GM12878 (cell line): ENCODE data around the gene USP12. TPM values are rescaled to one million over a fixed set of nuclear protein-coding genes. Genes with fewer than 3 reads are reported as not detected.

Experiments used
- ATAC-seq: fragments of 200-7000 bp; cut with Tn5 transposase; 3 replicates; pipeline ENCODE4 v1.9.1; 2020; ENCODE audit warnings: mild to moderate bottlenecking, moderate library complexity
- BruUV-seq: library from RNA; stranded (reverse); fragments of 400-500 nt; replicated peaks from 2 replicates; lab custom pipeline; 2021; lab: Mats Ljungman, UMichigan
- CTCF ChIA-PET: fragments of 300-600 bp; sonication (Branson Sonifier 250); formaldehyde crosslinking; extraction: SDS; loops from one replicate; lab custom pipeline; 2021; ENCODE audit warnings: inconsistent platforms; lab: Yijun Ruan, JAX
- POLR2A ChIA-PET: fragments of 350-600 bp; formaldehyde crosslinking; extraction: SDS; loops from one replicate; lab custom pipeline; 2021; ENCODE audit warnings: inconsistent platforms; lab: Charles Lee
- RAD21 ChIA-PET: fragments of 300-600 bp; sonication (Branson Sonifier 250); formaldehyde crosslinking; loops from one replicate; lab custom pipeline; 2023; ENCODE audit warnings: antibody characterized with exemption; ENCODE audit not compliant: unreplicated experiment; lab: Charles Lee
- SMC1A ChIA-PET: fragments of 300-600 bp; sonication (Branson Sonifier 250); formaldehyde crosslinking; loops from one replicate; lab custom pipeline; 2023; ENCODE audit not compliant: unreplicated experiment, uncharacterized antibody; lab: Charles Lee
- DNase-seq: peaks from one replicate; pipeline ENCODE4 v3.0.0-alpha.2; 2011; ENCODE audit warnings: low read depth, low spot score
- FAIRE-seq: peaks from 3 replicates; lab custom pipeline; 2011; peaks lifted over from hg19 to GRCh38; lab: Jason Lieb, UNC
- H2AFZ ChIP-seq: 2 replicates; pipeline ENCODE4 v1.6.0; 2011; ENCODE audit warnings: low read depth, low read length, control low read depth; ENCODE audit not compliant: control insufficient read depth
- H3K27ac ChIP-seq: 2 replicates; pipeline ENCODE4 v1.5.1; 2011; ENCODE audit warnings: control low read depth; ENCODE audit not compliant: control insufficient read depth, insufficient read depth
- H3K27me3 ChIP-seq, 2 experiments: replicated peaks in 1 of 2; 2 replicates each; pipeline versions ENCODE4 v1.6.0 to v1.6.1; 2011; ENCODE audit warnings: low read length in 1 of 2; ENCODE audit not compliant: control insufficient read depth in 2 of 2, insufficient read depth in 2 of 2
- H3K36me3 ChIP-seq, 2 experiments: 2 replicates each; pipeline ENCODE4 v1.5.1; 2011; ENCODE audit warnings: low read length in 1 of 2; ENCODE audit not compliant: control insufficient read depth in 2 of 2, insufficient read depth in 2 of 2
- H3K4me1 ChIP-seq: 2 replicates; pipeline ENCODE4 v1.6.1; 2011; ENCODE audit warnings: mild to moderate bottlenecking, low read length, moderate library complexity, mixed read lengths; ENCODE audit not compliant: control insufficient read depth, insufficient read depth
- H3K4me2 ChIP-seq: 2 replicates; pipeline ENCODE4 v1.6.0; 2011; ENCODE audit warnings: control low read depth; ENCODE audit not compliant: control insufficient read depth, insufficient read depth
- H3K4me3 ChIP-seq: fragments of 200-600 bp; sonication (generic); 2 replicates; pipeline ENCODE4 v1.5.1; 2016
- H3K79me2 ChIP-seq: 2 replicates; pipeline ENCODE4 v1.6.0; 2011; ENCODE audit warnings: low read length; ENCODE audit not compliant: control insufficient read depth, insufficient read depth
- H3K9ac ChIP-seq: 2 replicates; pipeline ENCODE4 v1.8.0; 2011; ENCODE audit warnings: low read length, control low read depth, mixed read lengths; ENCODE audit not compliant: control insufficient read depth, insufficient read depth
- H3K9me3 ChIP-seq: replicated peaks from 3 replicates; pipeline ENCODE4 v1.5.1; 2011; ENCODE audit warnings: mild to moderate bottlenecking, low read length; ENCODE audit not compliant: control insufficient read depth, insufficient read depth
- H4K20me1 ChIP-seq: 2 replicates; pipeline ENCODE4 v1.6.0; 2011; ENCODE audit not compliant: control insufficient read depth, insufficient read depth
- CHD2 ChIP-seq: IDR thresholded peaks from 2 replicates; pipeline ENCODE4 v1.6.1; 2011; ENCODE audit warnings: low read depth, low read length, improper control_type of control experiment, borderline replicate concordance
- CHD4 ChIP-seq: fragments of 200-600 bp; sonication (generic); IDR thresholded peaks from 2 replicates; pipeline ENCODE4 v1.6.1; 2016; ENCODE audit warnings: mild to moderate bottlenecking
- FOS ChIP-seq: IDR thresholded peaks from 3 replicates; pipeline ENCODE4 v1.6.1; 2011; ENCODE audit warnings: borderline replicate concordance; ENCODE audit not compliant: insufficient read length; ENCODE audit errors: extremely low read depth
- FOXK2 ChIP-seq: fragments of 450-650 bp; IDR thresholded peaks from 2 replicates; pipeline ENCODE4 v1.6.1; 2017; ENCODE audit warnings: mild to moderate bottlenecking, moderate library complexity
- HCFC1 ChIP-seq: fragments of 150-350 bp; IDR thresholded peaks from 2 replicates; pipeline ENCODE4 v1.6.1; 2014; ENCODE audit warnings: low read length
- IKZF1 ChIP-seq: fragments of 450-650 bp; conservative IDR thresholded peaks from 2 replicates; pipeline ENCODE4 v1.6.1; 2017; ENCODE audit warnings: antibody characterized with exemption, mild to moderate bottlenecking
- KAT2A ChIP-seq: conservative IDR thresholded peaks from 2 replicates; pipeline ENCODE4 v1.6.1; 2011; ENCODE audit warnings: low read depth, low read length; ENCODE audit not compliant: control insufficient read depth
- LARP7 ChIP-seq: fragments of 450-650 bp; IDR thresholded peaks from 2 replicates; pipeline ENCODE4 v1.6.1; 2017; ENCODE audit warnings: mild to moderate bottlenecking
- MXI1 ChIP-seq: fragments of 150-350 bp; IDR thresholded peaks from 2 replicates; pipeline ENCODE4 v1.6.1; 2011; ENCODE audit warnings: low read depth, mild to moderate bottlenecking, inconsistent platforms, low read length, improper control_type of control experiment
- SMARCA5 ChIP-seq: fragments of 450-650 bp; IDR thresholded peaks from 2 replicates; pipeline ENCODE4 v1.6.1; 2017; ENCODE audit warnings: mild to moderate bottlenecking
- SMC3 ChIP-seq: IDR thresholded peaks from 2 replicates; pipeline ENCODE4 v1.6.1; 2011; ENCODE audit warnings: low read length, improper control_type of control experiment, borderline replicate concordance
- SRF ChIP-seq, 2 experiments: IDR thresholded peaks; 2 replicates each; pipeline ENCODE4 v1.6.1; 2011; ENCODE audit warnings: low read depth in 2 of 2, low read length in 2 of 2, mild to moderate bottlenecking in 1 of 2, moderate library complexity in 1 of 2
- WGBS: methylation state at CpG from one replicate; pipeline ENCODE4 v1.1.6; 2016; ENCODE audit warnings: low lambda C conversion rate; ENCODE audit not compliant: insufficient replicate concordance, insufficient coverage; ENCODE audit errors: missing lambda C conversion rate; 5-methylcytosine and 5-hydroxymethylcytosine counted together
- in situ Hi-C: fragments of 300-500 bp; cut with MboI; formaldehyde crosslinking; loops from 9 replicates; pipeline ENCODE4 v1.14.3; 2018; ENCODE audit warnings: mixed read lengths
- intact Hi-C: fragments of 100-400 bp; cut with micrococcal nuclease; formaldehyde crosslinking; loops from one replicate; pipeline ENCODE4 v1.14.2; 2022; ENCODE audit not compliant: unreplicated experiment
- polyA plus RNA-seq, 11 experiments: library from polyadenylated mRNA; depleted of rRNA in 4 of 11; unstranded in 6 of 11; stranded (reverse) in 5 of 11; fragments of >200 nt; fragmentation: Nextera tagmentation in 4 of 11; fragmentation: Illumina TruSeq in 1 of 11; extraction: Ambion mirVana in 4 of 11; extraction: Trizol in 1 of 11; gene quantifications; 1 replicate in 1 of 11; 2 replicates in 10 of 11; pipeline versions ENCODE4 v1.2.1 to v1.2.3, GENCODE V29; 2011 to 2016; ENCODE audit warnings: inconsistent platforms in 2 of 11, missing spikeins in 2 of 11, low read depth in 1 of 11
- total RNA-seq, 4 experiments: library from RNA; depleted of rRNA in 3 of 4; stranded (reverse); fragments of >200 nt in 3 of 4; fragmentation: Illumina TruSeq in 1 of 4; extraction: Trizol in 1 of 4; gene quantifications; 2 replicates each; pipeline versions ENCODE4 v1.2.1 to v1.2.3, GENCODE V29; 2013 to 2021
- TF ChIP-seq, protein P1 (sequence below): IDR thresholded peaks from 2 replicates; pipeline ENCODE4 v1.6.1; 2011; ENCODE audit warnings: mild to moderate bottlenecking, low read depth, low read length, moderate library complexity; ENCODE audit not compliant: insufficient replicate concordance

USP12 gene
- total and polyA plus RNA-seq, 10 of the 15 experiments (the other 5 are each of a cell fraction or from before 2014, with no cell fraction given): 3.5 to 32.2 (median 24.6) TPM

DNA sequence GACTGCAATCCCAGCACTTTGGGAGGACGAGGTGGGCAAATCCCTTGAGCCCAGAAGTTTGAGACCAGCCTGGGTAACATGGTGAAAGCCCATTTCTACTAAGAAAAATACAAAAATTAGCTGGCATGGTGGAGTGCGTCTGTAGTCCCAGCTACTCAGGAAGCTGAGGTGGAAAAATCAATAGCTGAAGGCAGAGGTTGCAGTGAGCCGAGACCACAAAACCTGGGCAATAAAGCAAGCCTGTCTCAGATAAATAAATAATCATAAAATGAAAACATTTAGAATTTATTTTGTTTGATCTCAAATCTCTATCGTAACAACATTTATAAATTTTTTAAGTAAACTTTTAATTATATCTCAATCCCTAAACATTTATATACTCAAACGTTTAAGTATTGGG lies 36.6 kb downstream of the USP12 start:
- H3K4me1 ChIP-seq: peaks cover 26% of the 10 kb centered on the region

GRCh38 chr13:27133889-27134288 lies 37.7 kb downstream of the USP12 start:
- intact Hi-C loops (loop anchor here (2.0 to 5.0 kb wide), 2 partner anchors 13 to 118 kb away; partner anchors contain the start of gene RPL21), in situ Hi-C loops (no loop called here)
- H3K36me3 ChIP-seq: 0 out of 4 replicates have a peak, but pooled peaks cover 0 to 2% of the 10 kb centered on the region in 2 experiments
- H2AFZ ChIP-seq: no peak overlapping the region
- H3K27me3 ChIP-seq: no peaks in the 10 kb centered on the region
- no peak for DNase-seq
- H3K4me3 ChIP-seq: no peak overlapping the region
- ChIA-PET CTCF (interaction anchor here (1.2 to 6.3 kb wide), 8 partner anchors 11 to 150 kb away, joined by 3 to 38 read pairs (median 4); no protein-coding TSS in a partner anchor), SMC1A (interaction anchor here (0.6 to 9.0 kb wide), 8 partner anchors 15 to 149 kb away, joined by 3 to 168 read pairs (median 5); no protein-coding TSS in a partner anchor), RAD21 (interaction anchor here (0.6 to 4.6 kb wide), 4 partner anchors 10 to 36 kb away, joined by 3 to 56 read pairs (median 16); no protein-coding TSS in a partner anchor), POLR2A (interaction anchor here (1.2 to 5.5 kb wide), 2 partner anchors 12 to 37 kb away, joined by 3 to 42 read pairs; no protein-coding TSS in a partner anchor)
- H3K79me2 ChIP-seq: peaks cover 83% of the 10 kb centered on the region
- H3K9me3 ChIP-seq: peaks cover 12% of the 10 kb centered on the region; the same call in 2 of the 3 replicates
- 53% methylated on average over 2 of the region's 2 CpGs for WGBS
- no peak for FAIRE-seq
- no peak overlapping the region for H3K9ac ChIP-seq
- BruUV-seq: no TSS peak
- no peak overlapping the region for H3K4me2 ChIP-seq
- ATAC-seq: no peak
- H4K20me1 ChIP-seq: peaks cover 2% of the 10 kb centered on the region; the same call in 1 of the 2 replicates
- no peak for TF ChIP-seq HCFC1
- TF ChIP-seq SRF (IDR thresholded peaks at IDR 0.05; ENCODE audit: low read depth in 2 of 2, low read length in 2 of 2): no peak
- no peak for TF ChIP-seq FOS
- TF ChIP-seq, protein P1, sequence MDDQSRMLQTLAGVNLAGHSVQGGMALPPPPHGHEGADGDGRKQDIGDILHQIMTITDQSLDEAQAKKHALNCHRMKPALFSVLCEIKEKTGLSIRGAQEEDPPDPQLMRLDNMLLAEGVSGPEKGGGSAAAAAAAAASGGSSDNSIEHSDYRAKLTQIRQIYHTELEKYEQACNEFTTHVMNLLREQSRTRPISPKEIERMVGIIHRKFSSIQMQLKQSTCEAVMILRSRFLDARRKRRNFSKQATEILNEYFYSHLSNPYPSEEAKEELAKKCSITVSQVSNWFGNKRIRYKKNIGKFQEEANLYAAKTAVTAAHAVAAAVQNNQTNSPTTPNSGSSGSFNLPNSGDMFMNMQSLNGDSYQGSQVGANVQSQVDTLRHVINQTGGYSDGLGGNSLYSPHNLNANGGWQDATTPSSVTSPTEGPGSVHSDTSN: no peak
- no peak for TF ChIP-seq IKZF1
- H3K4me1 ChIP-seq: peaks cover 27% of the 10 kb centered on the region
- H3K27ac ChIP-seq: no peak overlapping the region

More for the DNA sequence above, 36.6 kb downstream of the USP12 start:
- 54% methylated on average over 5 of the region's 5 CpGs for WGBS
- Histone ChIP-seq H3K79me2 (peaks cover 82% of the 10 kb centered on the region), H3K27me3 (no peaks in the 10 kb centered on the region), H4K20me1 (peaks cover 2% of the 10 kb centered on the region; the same call in 1 of the 2 replicates), H3K36me3 (0 out of 4 replicates have a peak, but pooled peaks cover 0 to 2% of the 10 kb centered on the region in 2 experiments), H3K4me2 (no peak overlapping the region), H3K9me3 (peaks cover 7% of the 10 kb centered on the region; the same call in 2 of the 3 replicates), H2AFZ (no peak overlapping the region), H3K27ac (no peak overlapping the region), H3K9ac (no peak overlapping the region), H3K4me3 (no peak overlapping the region)
- FAIRE-seq (no peak), ATAC-seq (no peak), DNase-seq (no peak)
- ChIA-PET RAD21 (interaction anchor here (1.6 kb wide), 1 partner anchor 12 kb away, joined by 8 read pairs; no protein-coding TSS in a partner anchor), POLR2A (interaction anchor here (1.3 to 5.5 kb wide), 2 partner anchors 10 to 26 kb away, joined by 4 to 42 read pairs; no protein-coding TSS in a partner anchor), CTCF (interaction anchor here (1.5 to 6.3 kb wide), 2 partner anchors 10 to 26 kb away, joined by 4 to 38 read pairs; no protein-coding TSS in a partner anchor), SMC1A (interaction anchor here (1.4 to 9.0 kb wide), 4 partner anchors 14 to 59 kb away, joined by 3 to 168 read pairs (median 56); no protein-coding TSS in a partner anchor)
- intact Hi-C loops (no loop called here), in situ Hi-C loops (no loop called here)
- no TSS peak for BruUV-seq
- no peak for TF ChIP-seq MXI1
- no peak for TF ChIP-seq LARP7
- TF ChIP-seq KAT2A: no peak
- TF ChIP-seq CHD4: no peak
- TF ChIP-seq SMARCA5: no peak
- TF ChIP-seq SMC3: no peak
- TF ChIP-seq CHD2: no peak
- TF ChIP-seq FOXK2: no peak
